WTC11 (cell line): Measurements from ENCODE around the gene CPTP. TPM values are rescaled to one million over a fixed set of nuclear protein-coding genes. Genes with fewer than 3 reads are reported as not detected.

Experiments used
- ATAC-seq: fragments of 200-7000 bp; cut with Tn5 transposase; 2 replicates; pipeline ENCODE4 v1.10.0; 2021; ENCODE audit warnings: mild to moderate bottlenecking, moderate library complexity
- CTCF ChIA-PET: fragments of 300-600 bp; sonication (Branson Sonifier 250); formaldehyde crosslinking; loops from one replicate; lab custom pipeline; 2021; ENCODE audit warnings: antibody characterized with exemption; lab: Charles Lee
- POLR2A ChIA-PET: fragments of 350-600 bp; sonication (Branson Sonifier 250); formaldehyde crosslinking; loops from one replicate; lab custom pipeline; 2021; ENCODE audit warnings: antibody characterized with exemption; lab: Charles Lee
- DNase-seq: peaks from one replicate; pipeline ENCODE4 v3.0.0; 2021; ENCODE audit warnings: low spot score
- H3K27ac Mint-ChIP-seq: 2 replicates; pipeline ENCODE4 v1.8.0; 2021; ENCODE audit warnings: mixed read lengths
- H3K27me3 Mint-ChIP-seq: 2 replicates; pipeline ENCODE4 v1.8.0; 2021; ENCODE audit warnings: low read depth, mild to moderate bottlenecking, moderate library complexity, mixed read lengths
- H3K36me3 Mint-ChIP-seq: 2 replicates; pipeline ENCODE4 v1.8.0; 2021; ENCODE audit warnings: mixed read lengths
- H3K4me1 Mint-ChIP-seq: 2 replicates; pipeline ENCODE4 v1.8.0; 2022; ENCODE audit warnings: mixed read lengths
- H3K4me3 Mint-ChIP-seq: 2 replicates; pipeline ENCODE4 v1.8.0; 2021; ENCODE audit warnings: mild to moderate bottlenecking, moderate library complexity, mixed read lengths
- H3K9me3 Mint-ChIP-seq: 2 replicates; pipeline ENCODE4 v1.8.0; 2021; ENCODE audit warnings: mixed read lengths
- ATF1 ChIP-seq: sonication (generic); formaldehyde crosslinking; IDR thresholded peaks from 2 replicates; pipeline ENCODE4 v1.8.1; 2023; ENCODE audit warnings: mild to moderate bottlenecking, moderate library complexity, missing genetic modification reagents
- ELF4 ChIP-seq: sonication (generic); formaldehyde crosslinking; IDR thresholded peaks from 2 replicates; pipeline ENCODE4 v1.8.1; 2022; ENCODE audit warnings: low read depth, mild to moderate bottlenecking, moderate library complexity, missing genetic modification reagents
- ESRRA ChIP-seq: sonication (generic); formaldehyde crosslinking; IDR thresholded peaks from 2 replicates; pipeline ENCODE4 v1.8.1; 2022; ENCODE audit warnings: mild to moderate bottlenecking, missing genetic modification reagents, borderline replicate concordance
- KAT7 ChIP-seq: sonication (generic); formaldehyde crosslinking; IDR thresholded peaks from 2 replicates; pipeline ENCODE4 v1.8.1; 2023; ENCODE audit warnings: missing genetic modification reagents, mild to moderate bottlenecking, borderline replicate concordance
- NR2C2 ChIP-seq: sonication (generic); formaldehyde crosslinking; IDR thresholded peaks from 2 replicates; pipeline ENCODE4 v1.8.0; 2022; ENCODE audit warnings: mild to moderate bottlenecking, missing genetic modification reagents
- NR3C1 ChIP-seq: sonication (generic); formaldehyde crosslinking; conservative IDR thresholded peaks from 2 replicates; pipeline ENCODE4 v1.8.1; 2023; ENCODE audit warnings: low read depth, mild to moderate bottlenecking, missing genetic modification reagents
- SP1 ChIP-seq: sonication (generic); formaldehyde crosslinking; conservative IDR thresholded peaks from 2 replicates; pipeline ENCODE4 v1.8.1; 2022; ENCODE audit warnings: missing genetic modification reagents
- TEAD1 ChIP-seq: sonication (generic); formaldehyde crosslinking; IDR thresholded peaks from 2 replicates; pipeline ENCODE4 v1.8.0; 2022; ENCODE audit warnings: mild to moderate bottlenecking, missing genetic modification reagents
- ZNF121 ChIP-seq: sonication (generic); formaldehyde crosslinking; IDR thresholded peaks from 2 replicates; pipeline ENCODE4 v1.8.0; 2023; ENCODE audit warnings: missing genetic modification reagents
- total RNA-seq: library from RNA; stranded (reverse); gene quantifications from 3 replicates; pipeline ENCODE4 v1.2.3, GENCODE V29; 2021
- TF ChIP-seq, protein P1 (sequence below): sonication (generic); formaldehyde crosslinking; IDR thresholded peaks from 2 replicates; pipeline ENCODE4 v1.8.1; 2023; ENCODE audit warnings: mild to moderate bottlenecking, moderate library complexity, missing genetic modification reagents
- TF ChIP-seq, protein P2 (sequence below): fragments of 250-450 bp; sonication (Bioruptor Pico); IDR thresholded peaks from 2 replicates; pipeline ENCODE4 v1.9.0; 2021; ENCODE audit warnings: mild to moderate bottlenecking, borderline replicate concordance
- TF ChIP-seq, protein P3 (sequence below): sonication (generic); formaldehyde crosslinking; IDR thresholded peaks from 2 replicates; pipeline ENCODE4 v1.8.0; 2023; ENCODE audit warnings: missing genetic modification reagents
- TF ChIP-seq, protein P4 (sequence below): fragments of 250-450 bp; sonication (Bioruptor Pico); IDR thresholded peaks from 2 replicates; pipeline ENCODE4 v1.9.0; 2021; ENCODE audit warnings: mild to moderate bottlenecking

The CPTP gene
- total RNA-seq, 1 experiment from 2014 or later: 14.4 TPM

DNA sequence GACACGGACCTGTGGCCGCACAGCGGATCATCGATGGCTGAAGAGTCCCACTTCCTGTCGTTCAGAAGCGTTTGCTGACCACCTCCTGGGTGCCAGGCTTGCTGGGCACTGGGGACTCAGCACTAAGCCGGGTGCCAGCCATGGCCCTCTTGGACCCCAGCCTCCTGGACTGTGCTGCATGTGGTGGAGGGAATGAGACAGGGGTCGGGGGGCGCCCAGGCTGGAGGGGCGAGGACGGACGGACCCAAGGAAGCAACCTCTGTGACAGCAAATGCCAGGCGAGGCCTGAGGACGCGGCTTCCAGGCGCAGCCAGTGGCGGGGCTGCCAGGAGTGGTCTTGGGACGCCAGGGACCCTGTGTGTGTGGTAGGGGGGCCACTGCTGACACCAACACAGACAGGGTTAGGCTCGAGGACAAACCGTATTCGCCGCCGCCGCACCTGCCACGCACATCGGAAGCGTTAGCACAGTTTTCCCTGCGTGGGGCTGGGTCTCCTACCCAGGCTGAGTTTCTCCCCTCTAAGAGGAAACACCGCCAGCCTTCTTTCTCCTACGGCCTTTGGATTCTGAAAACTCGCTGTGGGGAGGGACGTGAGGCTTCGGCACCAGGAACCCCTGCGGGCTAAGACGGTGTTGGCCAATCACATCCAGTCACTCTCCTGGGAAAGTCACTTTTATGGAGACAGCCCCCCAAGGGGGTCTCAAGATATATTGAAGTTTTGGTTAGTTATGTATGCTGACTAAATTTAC, 36.8 kb downstream of the CPTP start:
- Mint-ChIP-seq H3K36me3 (no peaks in the 10 kb centered on the region), H3K4me3 (no peak overlapping the region), H3K27ac (peak overlapping the region; percentile 62; the same call in 1 of the 2 replicates), H3K9me3 (no peaks in the 10 kb centered on the region), H3K4me1 (peaks cover 21% of the 10 kb centered on the region), H3K27me3 (peaks cover 30% of the 10 kb centered on the region)
- CTCF ChIA-PET: interaction anchor here (1.1 to 2.0 kb wide), 2 partner anchors 9 to 11 kb away, joined by 3 to 5 read pairs; no protein-coding TSS in a partner anchor
- POLR2A ChIA-PET: no interaction called here
- no peak for TF ChIP-seq ATF1
- TF ChIP-seq SP1: no peak
- no peak for TF ChIP-seq ZNF121 (CRISPR knock-in tag)
- no peak for TF ChIP-seq NR2C2 (CRISPR knock-in tag)
- TF ChIP-seq ESRRA (CRISPR knock-in tag): no peak
- TF ChIP-seq, protein P1, sequence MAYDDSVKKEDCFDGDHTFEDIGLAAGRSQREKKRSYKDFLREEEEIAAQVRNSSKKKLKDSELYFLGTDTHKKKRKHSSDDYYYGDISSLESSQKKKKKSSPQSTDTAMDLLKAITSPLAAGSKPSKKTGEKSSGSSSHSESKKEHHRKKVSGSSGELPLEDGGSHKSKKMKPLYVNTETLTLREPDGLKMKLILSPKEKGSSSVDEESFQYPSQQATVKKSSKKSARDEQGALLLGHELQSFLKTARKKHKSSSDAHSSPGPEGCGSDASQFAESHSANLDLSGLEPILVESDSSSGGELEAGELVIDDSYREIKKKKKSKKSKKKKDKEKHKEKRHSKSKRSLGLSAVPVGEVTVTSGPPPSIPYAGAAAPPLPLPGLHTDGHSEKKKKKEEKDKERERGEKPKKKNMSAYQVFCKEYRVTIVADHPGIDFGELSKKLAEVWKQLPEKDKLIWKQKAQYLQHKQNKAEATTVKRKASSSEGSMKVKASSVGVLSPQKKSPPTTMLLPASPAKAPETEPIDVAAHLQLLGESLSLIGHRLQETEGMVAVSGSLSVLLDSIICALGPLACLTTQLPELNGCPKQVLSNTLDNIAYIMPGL (CRISPR knock-in tag): no peak
- TF ChIP-seq, protein P2, sequence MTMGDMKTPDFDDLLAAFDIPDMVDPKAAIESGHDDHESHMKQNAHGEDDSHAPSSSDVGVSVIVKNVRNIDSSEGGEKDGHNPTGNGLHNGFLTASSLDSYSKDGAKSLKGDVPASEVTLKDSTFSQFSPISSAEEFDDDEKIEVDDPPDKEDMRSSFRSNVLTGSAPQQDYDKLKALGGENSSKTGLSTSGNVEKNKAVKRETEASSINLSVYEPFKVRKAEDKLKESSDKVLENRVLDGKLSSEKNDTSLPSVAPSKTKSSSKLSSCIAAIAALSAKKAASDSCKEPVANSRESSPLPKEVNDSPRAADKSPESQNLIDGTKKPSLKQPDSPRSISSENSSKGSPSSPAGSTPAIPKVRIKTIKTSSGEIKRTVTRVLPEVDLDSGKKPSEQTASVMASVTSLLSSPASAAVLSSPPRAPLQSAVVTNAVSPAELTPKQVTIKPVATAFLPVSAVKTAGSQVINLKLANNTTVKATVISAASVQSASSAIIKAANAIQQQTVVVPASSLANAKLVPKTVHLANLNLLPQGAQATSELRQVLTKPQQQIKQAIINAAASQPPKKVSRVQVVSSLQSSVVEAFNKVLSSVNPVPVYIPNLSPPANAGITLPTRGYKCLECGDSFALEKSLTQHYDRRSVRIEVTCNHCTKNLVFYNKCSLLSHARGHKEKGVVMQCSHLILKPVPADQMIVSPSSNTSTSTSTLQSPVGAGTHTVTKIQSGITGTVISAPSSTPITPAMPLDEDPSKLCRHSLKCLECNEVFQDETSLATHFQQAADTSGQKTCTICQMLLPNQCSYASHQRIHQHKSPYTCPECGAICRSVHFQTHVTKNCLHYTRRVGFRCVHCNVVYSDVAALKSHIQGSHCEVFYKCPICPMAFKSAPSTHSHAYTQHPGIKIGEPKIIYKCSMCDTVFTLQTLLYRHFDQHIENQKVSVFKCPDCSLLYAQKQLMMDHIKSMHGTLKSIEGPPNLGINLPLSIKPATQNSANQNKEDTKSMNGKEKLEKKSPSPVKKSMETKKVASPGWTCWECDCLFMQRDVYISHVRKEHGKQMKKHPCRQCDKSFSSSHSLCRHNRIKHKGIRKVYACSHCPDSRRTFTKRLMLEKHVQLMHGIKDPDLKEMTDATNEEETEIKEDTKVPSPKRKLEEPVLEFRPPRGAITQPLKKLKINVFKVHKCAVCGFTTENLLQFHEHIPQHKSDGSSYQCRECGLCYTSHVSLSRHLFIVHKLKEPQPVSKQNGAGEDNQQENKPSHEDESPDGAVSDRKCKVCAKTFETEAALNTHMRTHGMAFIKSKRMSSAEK (CRISPR knock-in tag): no peak
- DNase-seq: peak; percentile 10
- no peak for ATAC-seq

DNA sequence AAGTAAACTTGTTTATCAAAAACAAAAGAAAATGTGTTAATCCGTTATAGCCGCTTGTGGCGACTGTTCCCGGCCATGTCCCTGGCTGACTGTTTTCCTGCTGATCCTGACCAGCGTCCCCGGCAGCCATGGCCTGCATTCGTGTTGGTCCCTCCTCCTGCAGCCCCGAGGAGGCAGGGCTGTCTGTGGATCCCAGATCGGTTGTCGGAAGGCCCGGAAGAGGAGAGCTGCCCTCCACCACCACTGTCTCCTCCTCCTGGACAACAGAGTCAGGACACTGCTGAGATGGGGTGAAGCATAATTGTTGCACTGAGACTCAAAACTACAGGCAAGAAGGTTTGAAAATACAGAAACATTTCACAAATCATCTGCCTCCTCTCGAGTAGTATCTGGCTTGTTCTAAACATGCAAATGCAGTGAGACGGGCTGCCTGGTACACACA, 37.4 kb downstream of the CPTP start:
- peaks cover 21% of the 10 kb centered on the region for H3K4me1 Mint-ChIP-seq
- ChIA-PET POLR2A (interaction anchor here (0.6 kb wide), 1 partner anchor 62 kb away, joined by 4 read pairs; no protein-coding TSS in a partner anchor), CTCF (interaction anchor here (0.6 to 2.0 kb wide), 4 partner anchors 10 to 457 kb away, joined by 3 to 5 read pairs (median 5); no protein-coding TSS in a partner anchor)
- H3K9me3 Mint-ChIP-seq: no peaks in the 10 kb centered on the region
- peaks cover 30% of the 10 kb centered on the region for H3K27me3 Mint-ChIP-seq
- peak overlapping the region; percentile 65; the same call in 1 of the 2 replicates for H3K27ac Mint-ChIP-seq
- DNase-seq: peak; percentile 45
- ATAC-seq: peak; percentile 41
- TF ChIP-seq SP1 (no peak), KAT7 (CRISPR knock-in tag) (no peak), TEAD1 (CRISPR knock-in tag) (no peak), ELF4 (CRISPR knock-in tag) (no peak), NR3C1 (CRISPR knock-in tag) (no peak)
- TF ChIP-seq, protein P3, sequence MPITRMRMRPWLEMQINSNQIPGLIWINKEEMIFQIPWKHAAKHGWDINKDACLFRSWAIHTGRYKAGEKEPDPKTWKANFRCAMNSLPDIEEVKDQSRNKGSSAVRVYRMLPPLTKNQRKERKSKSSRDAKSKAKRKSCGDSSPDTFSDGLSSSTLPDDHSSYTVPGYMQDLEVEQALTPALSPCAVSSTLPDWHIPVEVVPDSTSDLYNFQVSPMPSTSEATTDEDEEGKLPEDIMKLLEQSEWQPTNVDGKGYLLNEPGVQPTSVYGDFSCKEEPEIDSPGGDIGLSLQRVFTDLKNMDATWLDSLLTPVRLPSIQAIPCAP (CRISPR knock-in tag): no peak
- TF ChIP-seq, protein P1 (CRISPR knock-in tag): no peak
- TF ChIP-seq, protein P4, sequence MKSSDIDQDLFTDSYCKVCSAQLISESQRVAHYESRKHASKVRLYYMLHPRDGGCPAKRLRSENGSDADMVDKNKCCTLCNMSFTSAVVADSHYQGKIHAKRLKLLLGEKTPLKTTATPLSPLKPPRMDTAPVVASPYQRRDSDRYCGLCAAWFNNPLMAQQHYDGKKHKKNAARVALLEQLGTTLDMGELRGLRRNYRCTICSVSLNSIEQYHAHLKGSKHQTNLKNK: no peak
- H3K36me3 Mint-ChIP-seq: no peaks in the 10 kb centered on the region
- H3K4me3 Mint-ChIP-seq: no peak overlapping the region
